Measurements from ENCODE around the gene FKBP11. TPM values are rescaled to one million over a fixed set of nuclear protein-coding genes. Genes with fewer than 3 reads are reported as not detected.

Gene FKBP11
- 65.1 and 75.6 TPM in 2 replicates for total RNA-seq (2021; fragmentation: NEBNext Ultra II Directional; extraction: Animal tissue kit (Norgen Biotek cat#: 25700))
- 45.7 and 53.9 TPM in 2 replicates for polyA plus RNA-seq (2011; rRNA removed)
- polyA plus RNA-seq (2011; cell fraction: cytosol; rRNA removed): 41.4 TPM
- polyA plus RNA-seq (2011; cell fraction: nucleus; rRNA removed): 74.7 TPM
- polyA plus RNA-seq (2012, experiment 1 of 2): 69.5 to 77.3 TPM (median 76.2 TPM) in 4 replicates
- polyA plus RNA-seq (2012, experiment 2 of 2): 75.8 TPM
- polyA plus RNA-seq (2013, experiment 1 of 2): 133 TPM
- 163 TPM for polyA plus RNA-seq (2013, experiment 2 of 2)
- polyA minus RNA-seq (2011; rRNA and poly(A)+ RNA removed): 31.9 and 35.7 TPM in 2 replicates
- 34.4 TPM for polyA minus RNA-seq (2011; cell fraction: cytosol; rRNA and poly(A)+ RNA removed)
- polyA minus RNA-seq (2011; cell fraction: nucleus; rRNA and poly(A)+ RNA removed): 30.8 TPM
- long read RNA-seq, experiment 1, full-length matches to known transcripts: 37 of 52 reads
- long read RNA-seq, experiment 1, partial matches to known transcripts: 5 of 52 reads
- long read RNA-seq, experiment 1, other reads (novel, unspliced or antisense): 10 of 52 reads
- long read RNA-seq, experiment 2, transcript FKBP11-203 (6 exons, 959 nt): minor isoform, 6 of 15 reads
- long read RNA-seq, experiment 2, transcript FKBP11-208 (6 exons, 1,030 nt): major isoform, 7 of 15 reads
- long read RNA-seq, experiment 2, partial matches to known transcripts: 0 of 15 reads
- long read RNA-seq, experiment 2, other reads (novel, unspliced or antisense): 2 of 15 reads

DNA sequence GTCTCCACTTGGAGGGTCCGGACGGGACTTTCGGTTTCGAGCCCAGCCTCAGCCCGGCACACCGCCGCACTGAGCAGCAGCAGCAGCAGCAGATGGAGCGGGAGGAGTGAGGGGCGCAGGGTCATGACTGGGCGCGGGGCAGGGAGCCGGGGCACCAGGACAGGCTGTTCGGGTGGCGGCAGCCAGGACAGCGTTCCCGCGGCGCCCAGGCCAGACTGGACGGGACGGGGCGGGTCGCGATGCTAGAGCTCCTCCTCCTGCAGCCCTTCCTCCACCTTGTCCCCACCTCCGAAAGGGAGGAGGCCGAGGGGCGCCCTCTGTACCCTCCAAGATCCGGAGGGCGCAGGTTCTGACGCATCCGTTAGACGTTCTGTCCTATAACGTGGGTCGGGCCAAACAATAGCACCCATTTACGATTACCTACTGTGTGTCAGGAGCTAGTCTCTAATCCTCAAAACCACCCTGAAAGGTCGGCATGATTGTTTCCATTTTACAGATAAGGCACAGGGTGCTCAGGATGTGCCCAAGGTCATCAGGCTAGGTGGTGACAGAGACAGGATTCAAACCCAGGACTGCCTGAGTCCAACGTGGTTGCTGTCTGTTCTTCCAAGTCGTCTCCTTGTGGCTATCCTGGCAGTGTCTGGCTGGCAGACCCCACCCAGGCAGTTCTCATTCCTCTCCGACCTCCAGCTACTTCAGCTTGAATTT, at the start of gene FKBP11:
Gene FKBP11 (minus strand): TSS at position 189 of the 708 bp plus-strand sequence. CDS start 64 bp downstream, at position 125.
- Histone ChIP-seq H3K27me3 (replicated peaks in 1 of 4; ENCODE audit: control insufficient read depth in 3 of 4, extremely low read depth in 1 of 4, insufficient read depth in 3 of 4, low read length in 3 of 4) (no peaks in the 10 kb centered on the region; a peak in 1 of 7 replicates), H2BK5ac (ENCODE audit: low read depth, low read length) (0 out of 2 replicates have a peak within 1 kb of the TSS, but pooled peaks have one; percentile 12), H3K56ac (replicated peaks; ENCODE audit: insufficient read length, low read depth, low read length) (peak within 1 kb of the TSS; percentile 77), H3K27ac (ENCODE audit: low read depth, low read length) (peak within 1 kb of the TSS; percentile 55), H3K79me1 (ENCODE audit: low read depth, low read length) (peaks cover 3% of the 10 kb centered on the region; the same call in 1 of the 2 replicates), H3K4me1 (replicated peaks in 1 of 4; ENCODE audit: control insufficient read depth in 3 of 4, insufficient read depth in 4 of 4, low read length in 3 of 4) (peaks cover 0 to 14% (median 4%) of the 10 kb centered on the region in 4 experiments; a peak in 4 of 7 replicates), H3K18ac (ENCODE audit: extremely low read depth, low read length) (peak within 1 kb of the TSS; percentile 92), H3K9me3 (ENCODE audit: insufficient read depth in 2 of 2, low read depth in 1 of 2, low read length in 1 of 2) (no peaks in the 10 kb centered on the region), H3K23me2 (ENCODE audit: low read depth, low read length) (peaks cover 10% of the 10 kb centered on the region), H2BK15ac (ENCODE audit: low read length) (peak within 1 kb of the TSS; percentile 40; the same call in 1 of the 2 replicates), H2AFZ (ENCODE audit: low read length) (peak within 1 kb of the TSS; percentile 81; the same call in 1 of the 2 replicates), H2BK12ac (ENCODE audit: low read depth, low read length) (peak within 1 kb of the TSS; percentile 39; the same call in 1 of the 2 replicates), H3K14ac (ENCODE audit: insufficient read length) (no peak within 1 kb of the TSS), H3K4me3 (ENCODE audit: extremely low read depth in 1 of 4, insufficient read depth in 2 of 4, low read depth in 3 of 4, low read length in 4 of 4) (peak within 1 kb of the TSS; percentile 61 to 86 (median 70)), H3K4ac (replicated peaks; ENCODE audit: insufficient read length, low read depth, low read length) (peak within 1 kb of the TSS; percentile 91), H3K36me3 (ENCODE audit: control insufficient read depth in 2 of 4, insufficient read depth in 4 of 4, low read length in 3 of 4) (peaks cover 10 to 27% (median 19%) of the 10 kb centered on the region in 4 experiments; a peak in 7 of 8 replicates), H4K20me1 (replicated peaks in 1 of 2; ENCODE audit: control insufficient read depth in 1 of 2, insufficient read depth in 2 of 2, low read length in 2 of 2) (peaks cover 5 to 8% of the 10 kb centered on the region in 2 experiments), H2AK5ac (ENCODE audit: low read depth, low read length) (peak within 1 kb of the TSS; percentile 18; the same call in 1 of the 2 replicates), H3K79me2 (ENCODE audit: control insufficient read depth in 1 of 2, insufficient read depth in 2 of 2, low read length in 2 of 2) (no peaks in the 10 kb centered on the region; a peak in 1 of 4 replicates), H3K23ac (ENCODE audit: insufficient read length) (no peak within 1 kb of the TSS), H4K5ac (ENCODE audit: insufficient read length, low read depth, low read length) (peak within 1 kb of the TSS; percentile 57), H4K8ac (ENCODE audit: extremely low read depth, insufficient read depth, low read length) (peak within 1 kb of the TSS; percentile 95), H2BK20ac (ENCODE audit: low read length) (no peak within 1 kb of the TSS), H4K91ac (replicated peaks; ENCODE audit: insufficient read length, low read length) (no peak within 1 kb of the TSS), H3K9ac (replicated peaks in 1 of 4; ENCODE audit: extremely low read depth in 1 of 4, low read depth in 3 of 4, low read length in 3 of 4) (peak within 1 kb of the TSS; percentile 73 to 80 (median 78)), H3K4me2 (ENCODE audit: insufficient read depth in 1 of 2, low read depth in 2 of 2, low read length in 2 of 2) (peak within 1 kb of the TSS; percentile 83 to 87), H2BK120ac (replicated peaks; ENCODE audit: low read depth, low read length) (no peak within 1 kb of the TSS)
- DNase-seq (ENCODE audit: low read depth in 1 of 2, low spot score in 2 of 2) (peak; percentile 46 to 89), FAIRE-seq (no peak)
- ChIA-PET POLR2A (ENCODE audit: partially characterized antibody) (interaction anchor here (0.6 to 7.2 kb wide), 18 partner anchors 9 to 872 kb away, joined by 3 to 51 read pairs (median 5); partner anchors contain the start of genes ADCY6, ARF3, DDX23 and RND1), CTCF (ENCODE audit: partially characterized antibody) (interaction anchor here (0.7 to 20.2 kb wide), 15 partner anchors 11 to 115 kb away, joined by 3 to 280 read pairs (median 6); partner anchors contain the start of genes ARF3, DDX23, RND1 and WNT1)
- 19% methylated on average over 29 of the region's 38 CpGs; no CpG with 5 or more reads in 1 of the 2 experiments for whole genome bisulfite sequencing, 2 experiments (ENCODE audit: extremely low coverage in 1 of 2, insufficient coverage in 1 of 2, insufficient read length in 1 of 2, insufficient replicate concordance in 2 of 2, low coverage in 1 of 2, low lambda C conversion rate in 2 of 2, missing lambda C conversion rate in 1 of 2)
- TF ChIP-seq, protein P1, sequence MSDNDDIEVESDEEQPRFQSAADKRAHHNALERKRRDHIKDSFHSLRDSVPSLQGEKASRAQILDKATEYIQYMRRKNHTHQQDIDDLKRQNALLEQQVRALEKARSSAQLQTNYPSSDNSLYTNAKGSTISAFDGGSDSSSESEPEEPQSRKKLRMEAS (IDR thresholded peaks at IDR 0.05): 0 out of 2 replicates have a peak, but pooled peaks have one; percentile 8
- TF ChIP-seq CTBP2 (IDR thresholded peaks at IDR 0.05; ENCODE audit: borderline replicate concordance, insufficient read depth, insufficient read length, low read length): no peak
- TF ChIP-seq TAF1 (IDR thresholded peaks at IDR 0.05; ENCODE audit: low read depth, low read length): peak; percentile 72
- TF ChIP-seq KDM1A (IDR thresholded peaks at IDR 0.05; ENCODE audit: borderline replicate concordance, low read length): peak; percentile 69; the same call in 1 of the 2 replicates

Data from H1 (cell line).